ENCODE measurements around the gene FGF6. TPM values are rescaled to one million over a fixed set of nuclear protein-coding genes. Genes with fewer than 3 reads are reported as not detected.

FGF6 gene
- total RNA-seq, 1 donor from 2014 or later = not detected

- no peaks in the 10 kb centered on the region for H3K9me3 Mint-ChIP-seq
- Histone ChIP-seq H3K27ac (no peak overlapping the region), H3K4me3 (no peak overlapping the region), H2AFZ (replicated peaks) (no peak overlapping the region), H3K36me3 (no peaks in the 10 kb centered on the region), H3K9me3 (ENCODE audit: low read depth) (no peaks in the 10 kb centered on the region), H3K79me2 (ENCODE audit: low read depth) (no peaks in the 10 kb centered on the region), H3F3A (ENCODE audit: low read depth) (peaks cover 3% of the 10 kb centered on the region), H3K27me3 (no peaks in the 10 kb centered on the region), H3K4me2 (no peak overlapping the region), H4K20me1 (ENCODE audit: low read depth) (no peaks in the 10 kb centered on the region), H3K9ac (no peak overlapping the region), H3K4me1 (peaks cover 8% of the 10 kb centered on the region)
- DNase-seq (ENCODE audit: low spot score) = no peak
- no peak overlapping the region for H3K27ac Mint-ChIP-seq
- peaks cover 31% of the 10 kb centered on the region for H3K4me1 Mint-ChIP-seq
- H3K36me3 Mint-ChIP-seq = no peaks in the 10 kb centered on the region
- H3K4me3 Mint-ChIP-seq = no peak overlapping the region
- peaks cover 10% of the 10 kb centered on the region for H3K27me3 Mint-ChIP-seq (ENCODE audit: insufficient read depth, low read depth)
- TF ChIP-seq EZH2 (IDR thresholded peaks at IDR 0.05) (no peak), EZH2phosphoT487 (IDR thresholded peaks at IDR 0.05) (no peak), CTCF (IDR thresholded peaks at IDR 0.05) (no peak)
Observed at GRCh38 chr12:4434706-4435425, 10.7 kb downstream of the FGF6 start.

- no peaks in the 10 kb centered on the region for H3K36me3 Mint-ChIP-seq
- H3K4me1 Mint-ChIP-seq = peaks cover 28% of the 10 kb centered on the region
- Histone ChIP-seq H3K36me3 (no peaks in the 10 kb centered on the region), H4K20me1 (ENCODE audit: low read depth) (no peaks in the 10 kb centered on the region), H3K9me3 (ENCODE audit: low read depth) (no peaks in the 10 kb centered on the region), H3K4me3 (no peak overlapping the region), H3K4me1 (peaks cover 8% of the 10 kb centered on the region), H3K27me3 (no peaks in the 10 kb centered on the region), H3K9ac (no peak overlapping the region), H3K27ac (no peak overlapping the region), H2AFZ (replicated peaks) (no peak overlapping the region), H3F3A (ENCODE audit: low read depth) (no peaks in the 10 kb centered on the region), H3K79me2 (ENCODE audit: low read depth) (no peaks in the 10 kb centered on the region), H3K4me2 (no peak overlapping the region)
- DNase-seq (ENCODE audit: low spot score) = no peak
- H3K9me3 Mint-ChIP-seq = no peaks in the 10 kb centered on the region
- H3K27ac Mint-ChIP-seq = no peak overlapping the region
- no peak for TF ChIP-seq CTCF (IDR thresholded peaks at IDR 0.05)
- no peak for TF ChIP-seq EZH2 (IDR thresholded peaks at IDR 0.05)
- no peak for TF ChIP-seq EZH2phosphoT487 (IDR thresholded peaks at IDR 0.05)
- no peak overlapping the region for H3K4me3 Mint-ChIP-seq
- peaks cover 10% of the 10 kb centered on the region for H3K27me3 Mint-ChIP-seq (ENCODE audit: insufficient read depth, low read depth)
Observed at GRCh38 chr12:4434301-4434700, 11.3 kb downstream of the FGF6 start.

- Histone ChIP-seq H3K79me2 (ENCODE audit: low read depth) (no peaks in the 10 kb centered on the region), H3F3A (ENCODE audit: low read depth) (no peaks in the 10 kb centered on the region), H4K20me1 (ENCODE audit: low read depth) (no peaks in the 10 kb centered on the region), H3K27ac (no peak overlapping the region), H3K9ac (no peak overlapping the region), H3K36me3 (no peaks in the 10 kb centered on the region), H3K27me3 (no peaks in the 10 kb centered on the region), H3K4me2 (no peak overlapping the region), H3K4me1 (peaks cover 8% of the 10 kb centered on the region), H3K4me3 (no peak overlapping the region), H2AFZ (replicated peaks) (peak overlapping the region; percentile 63), H3K9me3 (ENCODE audit: low read depth) (no peaks in the 10 kb centered on the region)
- Mint-ChIP-seq H3K9me3 (no peaks in the 10 kb centered on the region), H3K27ac (peak overlapping the region; percentile 14), H3K36me3 (no peaks in the 10 kb centered on the region), H3K4me3 (no peak overlapping the region), H3K4me1 (peaks cover 22% of the 10 kb centered on the region), H3K27me3 (ENCODE audit: insufficient read depth, low read depth) (peaks cover 10% of the 10 kb centered on the region)
- TF ChIP-seq EZH2 (IDR thresholded peaks at IDR 0.05) = no peak
- no peak for TF ChIP-seq EZH2phosphoT487 (IDR thresholded peaks at IDR 0.05)
- TF ChIP-seq CTCF (IDR thresholded peaks at IDR 0.05) = no peak
- DNase-seq (ENCODE audit: low spot score) = no peak
Observed at GRCh38 chr12:4433745-4434058, 11.9 kb downstream of the FGF6 start.
